ENCODE results near the gene PCSK2. TPM values are rescaled to one million over a fixed set of nuclear protein-coding genes. Genes with fewer than 3 reads are reported as not detected.

PCSK2 gene
- total RNA-seq, 1 experiment from 2014 or later: 245 TPM

GRCh38 chr20:17339000-17339399, 112.2 kb downstream of the PCSK2 start:
- Histone ChIP-seq H3K36me3 (ENCODE audit: insufficient read depth, low read length, poor library complexity, severe bottlenecking) (no peaks in the 10 kb centered on the region), H3K9me3 (ENCODE audit: low read depth, low read length, poor library complexity, severe bottlenecking) (no peaks in the 10 kb centered on the region), H3K4me1 (ENCODE audit: insufficient read depth, low read length, poor library complexity, severe bottlenecking) (peaks cover 75% of the 10 kb centered on the region), H3K4me3 (ENCODE audit: low read depth, low read length, poor library complexity, severe bottlenecking) (no peak overlapping the region), H3K27ac (ENCODE audit: low read depth, low read length, poor library complexity, severe bottlenecking) (peak overlapping the region; percentile 20), H3K27me3 (replicated peaks; ENCODE audit: insufficient read depth, low read depth, low read length, poor library complexity) (no peaks in the 10 kb centered on the region)
- CTCF ChIA-PET: no interaction called here
- POLR2A ChIA-PET (ENCODE audit: low non-redundant PET): no interaction called here
- intact Hi-C loops (cut with micrococcal nuclease; ENCODE audit: unreplicated experiment): no loop called here
- TF ChIP-seq EZH2 (IDR thresholded peaks at IDR 0.05; ENCODE audit: borderline replicate concordance, low read depth, low read length, poor library complexity, severe bottlenecking) (no peak), CTCF (conservative IDR thresholded peaks at IDR 0.05; ENCODE audit: low read depth, low read length) (no peak)
- BruUV-seq (replicated peaks): no TSS peak
- DNase-seq (ENCODE audit: low spot score): no peak

- Histone ChIP-seq H3K27ac (ENCODE audit: low read depth, low read length, poor library complexity, severe bottlenecking) (peak overlapping the region; percentile 69), H3K36me3 (ENCODE audit: insufficient read depth, low read length, poor library complexity, severe bottlenecking) (peaks cover 4% of the 10 kb centered on the region), H3K27me3 (replicated peaks; ENCODE audit: insufficient read depth, low read depth, low read length, poor library complexity) (no peaks in the 10 kb centered on the region), H3K9me3 (ENCODE audit: low read depth, low read length, poor library complexity, severe bottlenecking) (no peaks in the 10 kb centered on the region), H3K4me1 (ENCODE audit: insufficient read depth, low read length, poor library complexity, severe bottlenecking) (peaks cover 69% of the 10 kb centered on the region), H3K4me3 (ENCODE audit: low read depth, low read length, poor library complexity, severe bottlenecking) (peak overlapping the region; percentile 6)
- no peak for DNase-seq (ENCODE audit: low spot score)
- POLR2A ChIA-PET (ENCODE audit: low non-redundant PET): no interaction called here
- intact Hi-C loops (cut with micrococcal nuclease; ENCODE audit: unreplicated experiment): no loop called here
- CTCF ChIA-PET: no interaction called here
- no peak for TF ChIP-seq CTCF (conservative IDR thresholded peaks at IDR 0.05; ENCODE audit: low read depth, low read length)
- no TSS peak for BruUV-seq (replicated peaks)
Measured at GRCh38 chr20:17343091-17343490, 116.3 kb downstream of the PCSK2 start.

GRCh38 chr20:17343656-17344452, 117.0 kb downstream of the PCSK2 start:
- Histone ChIP-seq H3K4me3 (ENCODE audit: low read depth, low read length, poor library complexity, severe bottlenecking) (peak overlapping the region; percentile 6), H3K4me1 (ENCODE audit: insufficient read depth, low read length, poor library complexity, severe bottlenecking) (peaks cover 62% of the 10 kb centered on the region), H3K36me3 (ENCODE audit: insufficient read depth, low read length, poor library complexity, severe bottlenecking) (peaks cover 4% of the 10 kb centered on the region), H3K9me3 (ENCODE audit: low read depth, low read length, poor library complexity, severe bottlenecking) (no peaks in the 10 kb centered on the region), H3K27me3 (replicated peaks; ENCODE audit: insufficient read depth, low read depth, low read length, poor library complexity) (no peaks in the 10 kb centered on the region), H3K27ac (ENCODE audit: low read depth, low read length, poor library complexity, severe bottlenecking) (peak overlapping the region; percentile 69)
- DNase-seq (ENCODE audit: low spot score): peak; percentile 78
- ChIA-PET CTCF (no interaction called here), POLR2A (ENCODE audit: low non-redundant PET) (interaction anchor here (0.6 kb wide), 1 partner anchor 30 kb away, joined by 3 read pairs; no protein-coding TSS in a partner anchor)
- TF ChIP-seq EZH2 (IDR thresholded peaks at IDR 0.05; ENCODE audit: borderline replicate concordance, low read depth, low read length, poor library complexity, severe bottlenecking) (no peak), CTCF (conservative IDR thresholded peaks at IDR 0.05; ENCODE audit: low read depth, low read length) (no peak)
- BruUV-seq (replicated peaks): no TSS peak
- intact Hi-C loops (cut with micrococcal nuclease; ENCODE audit: unreplicated experiment): loop anchor here (2.0 kb wide), 1 partner anchor 61 kb away; no protein-coding TSS in a partner anchor

All from A673 (cell line).